Hepatocyte (in vitro differentiated cells): ENCODE data around the gene OSBPL6. TPM values are rescaled to one million over a fixed set of nuclear protein-coding genes. Genes with fewer than 3 reads are reported as not detected.
"Not testable (repeated sequence)": the region's sequence is repeated elsewhere in the genome, so short reads cannot be mapped to it uniquely, and the experiment has no call there.

Experiments
- DNase-seq: peaks from one replicate; pipeline ENCODE4 v3.0.0-alpha.2; 2016; ENCODE audit warnings: low spot score
- H2AFZ ChIP-seq: fragments of 200-600 bp; sonication (generic); 2 replicates; pipeline ENCODE4 v1.6.0; 2016; ENCODE audit warnings: antibody characterized with exemption, mild to moderate bottlenecking
- H3K27ac ChIP-seq: fragments of 200-600 bp; sonication (generic); 2 replicates; pipeline ENCODE4 v1.5.1; 2016; ENCODE audit warnings: mild to moderate bottlenecking
- H3K27me3 ChIP-seq: fragments of 200-600 bp; sonication (generic); 2 replicates; pipeline ENCODE4 v1.6.1; 2016
- H3K36me3 ChIP-seq: fragments of 200-600 bp; sonication (generic); replicated peaks from 2 replicates; pipeline ENCODE4 v1.5.1; 2016; ENCODE audit warnings: low read depth; ENCODE audit not compliant: insufficient read depth
- H3K4me1 ChIP-seq: fragments of 200-600 bp; sonication (generic); 2 replicates; pipeline ENCODE4 v1.5.1; 2016; ENCODE audit warnings: mild to moderate bottlenecking, moderate library complexity; ENCODE audit not compliant: insufficient read depth
- H3K4me2 ChIP-seq: fragments of 200-600 bp; sonication (generic); 2 replicates; pipeline ENCODE4 v1.6.0; 2016
- H3K4me3 ChIP-seq: fragments of 200-600 bp; sonication (generic); 2 replicates; pipeline ENCODE4 v1.5.1; 2016; ENCODE audit warnings: mild to moderate bottlenecking
- H3K79me2 ChIP-seq: fragments of 200-600 bp; sonication (generic); 2 replicates; pipeline ENCODE4 v1.6.0; 2017; ENCODE audit warnings: mild to moderate bottlenecking
- H3K9me2 ChIP-seq: fragments of 200-600 bp; sonication (generic); replicated peaks from 2 replicates; pipeline ENCODE4 v1.6.0; 2017; ENCODE audit warnings: mild to moderate bottlenecking; ENCODE audit not compliant: insufficient read depth
- H3K9me3 ChIP-seq: fragments of 200-600 bp; sonication (generic); 2 replicates; pipeline ENCODE4 v1.5.1; 2016; ENCODE audit warnings: low read depth, mild to moderate bottlenecking
- H4K20me1 ChIP-seq: fragments of 200-600 bp; sonication (generic); 2 replicates; pipeline ENCODE4 v1.6.0; 2016; ENCODE audit warnings: mild to moderate bottlenecking; ENCODE audit not compliant: insufficient read depth, poor library complexity, severe bottlenecking
- EZH2 ChIP-seq: fragments of 200-600 bp; sonication (generic); IDR thresholded peaks from 2 replicates; pipeline ENCODE4 v1.6.1; 2016; ENCODE audit warnings: antibody characterized with exemption, mild to moderate bottlenecking, borderline replicate concordance
- EZH2phosphoT487 ChIP-seq: fragments of 200-600 bp; sonication (generic); IDR thresholded peaks from one replicate; pipeline ENCODE4 v1.6.1; 2018; ENCODE audit warnings: antibody characterized with exemption, mild to moderate bottlenecking, low read depth, moderate library complexity; ENCODE audit not compliant: unreplicated experiment, severe bottlenecking
- WGBS: methylation state at CpG from one replicate; pipeline ENCODE4 v1.1.6; 2016; ENCODE audit warnings: low lambda C conversion rate; ENCODE audit errors: missing lambda C conversion rate; 5-methylcytosine and 5-hydroxymethylcytosine counted together
- polyA plus RNA-seq: library from polyadenylated mRNA; unstranded; fragments of >200 nt; fragmentation: Nextera tagmentation; extraction: Ambion mirVana; gene quantifications from 2 replicates; pipeline ENCODE4 v1.2.1, GENCODE V29; 2016
- total RNA-seq: library from RNA; depleted of rRNA; stranded (reverse); fragments of >200 nt; gene quantifications from 2 replicates; pipeline ENCODE4 v1.2.3, GENCODE V29; 2014
- TF ChIP-seq, protein P1 (sequence below): fragments of 200-600 bp; sonication (generic); IDR thresholded peaks from 2 replicates; pipeline ENCODE4 v1.5.1; 2016; ENCODE audit warnings: antibody characterized with exemption, mild to moderate bottlenecking; ENCODE audit not compliant: poor library complexity

OSBPL6 gene
- total and polyA plus RNA-seq, 2 experiments from 2014 or later, result 2.5 to 3.0 TPM

DNA sequence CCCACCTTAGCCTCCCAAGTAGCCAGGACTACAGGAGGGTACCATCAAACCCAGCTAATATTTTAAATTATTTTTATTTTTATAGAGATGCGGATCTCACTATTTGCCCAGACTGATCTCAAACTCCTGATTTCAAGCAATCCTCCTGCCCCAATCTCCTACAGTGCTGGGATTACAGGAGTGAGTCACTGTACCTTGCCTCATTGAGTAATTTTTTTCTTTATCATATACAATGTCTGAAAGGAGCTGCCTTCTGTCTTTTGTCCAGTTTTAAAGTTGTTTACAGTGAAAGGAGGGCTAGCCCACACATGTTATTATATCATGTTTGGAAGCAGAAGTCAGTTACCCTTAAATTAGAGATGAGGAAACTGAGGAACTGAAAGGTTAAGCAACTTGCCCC, 224.1 kb downstream of the OSBPL6 start:
- no peak overlapping the region for H3K4me2 ChIP-seq

DNA sequence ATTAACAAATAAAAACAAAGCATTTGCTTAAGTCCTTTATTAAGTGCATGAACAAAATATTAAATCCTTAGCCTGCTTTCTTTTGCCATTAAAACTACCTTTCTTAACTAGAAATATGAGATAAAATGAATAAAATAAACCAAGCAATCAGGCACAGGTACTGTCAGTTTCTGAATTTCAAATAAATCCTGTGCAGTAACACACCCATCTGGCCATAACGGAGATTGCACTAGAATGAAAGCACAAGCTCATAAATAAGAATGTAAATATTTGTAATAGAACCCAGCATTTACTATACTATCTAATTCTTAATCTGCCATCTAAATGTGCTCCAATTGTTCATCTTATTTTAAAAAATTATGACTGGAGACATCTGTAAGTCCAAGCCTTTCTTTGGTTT, 224.8 kb downstream of the OSBPL6 start:
- no peak overlapping the region for H3K27ac ChIP-seq
- TF ChIP-seq, protein P1, sequence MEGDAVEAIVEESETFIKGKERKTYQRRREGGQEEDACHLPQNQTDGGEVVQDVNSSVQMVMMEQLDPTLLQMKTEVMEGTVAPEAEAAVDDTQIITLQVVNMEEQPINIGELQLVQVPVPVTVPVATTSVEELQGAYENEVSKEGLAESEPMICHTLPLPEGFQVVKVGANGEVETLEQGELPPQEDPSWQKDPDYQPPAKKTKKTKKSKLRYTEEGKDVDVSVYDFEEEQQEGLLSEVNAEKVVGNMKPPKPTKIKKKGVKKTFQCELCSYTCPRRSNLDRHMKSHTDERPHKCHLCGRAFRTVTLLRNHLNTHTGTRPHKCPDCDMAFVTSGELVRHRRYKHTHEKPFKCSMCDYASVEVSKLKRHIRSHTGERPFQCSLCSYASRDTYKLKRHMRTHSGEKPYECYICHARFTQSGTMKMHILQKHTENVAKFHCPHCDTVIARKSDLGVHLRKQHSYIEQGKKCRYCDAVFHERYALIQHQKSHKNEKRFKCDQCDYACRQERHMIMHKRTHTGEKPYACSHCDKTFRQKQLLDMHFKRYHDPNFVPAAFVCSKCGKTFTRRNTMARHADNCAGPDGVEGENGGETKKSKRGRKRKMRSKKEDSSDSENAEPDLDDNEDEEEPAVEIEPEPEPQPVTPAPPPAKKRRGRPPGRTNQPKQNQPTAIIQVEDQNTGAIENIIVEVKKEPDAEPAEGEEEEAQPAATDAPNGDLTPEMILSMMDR, result peak; percentile 59
- TF ChIP-seq EZH2phosphoT487, result no peak
- WGBS, result 29% methylated on average over 1 of the region's 1 CpG
- H3K79me2 ChIP-seq, result no peaks in the 10 kb centered on the region
- H4K20me1 ChIP-seq, result no peaks in the 10 kb centered on the region
- no peak overlapping the region for H3K4me2 ChIP-seq
- no peak overlapping the region for H2AFZ ChIP-seq
- no peak overlapping the region for H3K4me3 ChIP-seq
- H3K4me1 ChIP-seq, result peaks cover 4% of the 10 kb centered on the region
- peak; percentile 21 for DNase-seq
- no peaks in the 10 kb centered on the region for H3K27me3 ChIP-seq
- H3K9me3 ChIP-seq, result no peaks in the 10 kb centered on the region
- no peaks in the 10 kb centered on the region for H3K9me2 ChIP-seq
- H3K36me3 ChIP-seq, result no peaks in the 10 kb centered on the region

More for the DNA sequence above, 224.1 kb downstream of the OSBPL6 start:
- TF ChIP-seq, protein P1, result no peak
- TF ChIP-seq EZH2phosphoT487, result no peak
- no peak for TF ChIP-seq EZH2
- H4K20me1 ChIP-seq, result no peaks in the 10 kb centered on the region
- H3K9me2 ChIP-seq, result no peaks in the 10 kb centered on the region
- H3K9me3 ChIP-seq, result no peaks in the 10 kb centered on the region
- peaks cover 4% of the 10 kb centered on the region for H3K4me1 ChIP-seq
- no peak for DNase-seq
- H2AFZ ChIP-seq, result no peak overlapping the region
- no peak overlapping the region for H3K27ac ChIP-seq
- no peaks in the 10 kb centered on the region for H3K79me2 ChIP-seq
- H3K36me3 ChIP-seq, result no peaks in the 10 kb centered on the region
- H3K4me3 ChIP-seq, result no peak overlapping the region
- 81% methylated on average over 1 of the region's 1 CpG for WGBS
- no peaks in the 10 kb centered on the region for H3K27me3 ChIP-seq

DNA sequence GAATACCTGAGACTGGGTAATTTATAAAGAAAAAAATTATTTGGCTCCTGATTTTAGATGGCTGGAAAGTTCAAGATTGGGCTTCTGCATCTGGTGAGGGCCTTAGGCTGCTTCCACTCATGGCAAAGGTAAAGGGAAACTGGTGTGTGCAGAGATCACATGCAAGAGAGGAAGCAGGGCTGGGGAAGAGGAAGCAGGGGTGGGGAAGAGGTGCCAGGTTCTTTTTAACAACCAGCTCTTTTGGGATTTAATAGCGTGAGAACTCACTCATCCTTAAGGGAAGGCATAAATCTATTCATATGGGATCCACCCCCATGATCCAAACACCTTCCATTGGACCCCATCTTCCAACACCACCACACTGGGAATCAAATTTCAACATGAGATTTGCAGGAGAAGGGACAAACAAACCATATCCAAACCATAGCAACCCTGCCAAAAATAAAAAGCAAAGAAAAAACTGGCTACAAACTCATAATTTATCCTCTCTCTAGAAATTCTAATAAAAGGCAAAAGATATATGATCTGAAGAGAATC, 226.2 kb downstream of the OSBPL6 start:
- H3K79me2 ChIP-seq, result no peaks in the 10 kb centered on the region
- H3K4me1 ChIP-seq, result no peaks in the 10 kb centered on the region
- H3K36me3 ChIP-seq, result no peaks in the 10 kb centered on the region
- no peak overlapping the region for H3K4me3 ChIP-seq
- TF ChIP-seq, protein P1, result no peak
- TF ChIP-seq EZH2phosphoT487, result no peak
- no peak for DNase-seq
- H3K4me2 ChIP-seq, result no peak overlapping the region
- H2AFZ ChIP-seq, result no peak overlapping the region
- H3K27ac ChIP-seq, result no peak overlapping the region
- H4K20me1 ChIP-seq, result no peaks in the 10 kb centered on the region
- WGBS, result 100% methylated on average over 1 of the region's 1 CpG
- H3K27me3 ChIP-seq, result no peaks in the 10 kb centered on the region
- no peaks in the 10 kb centered on the region for H3K9me3 ChIP-seq
- no peaks in the 10 kb centered on the region for H3K9me2 ChIP-seq

- Histone ChIP-seq H3K79me2 (no peaks in the 10 kb centered on the region), H3K4me1 (no peaks in the 10 kb centered on the region), H3K9me3 (no peaks in the 10 kb centered on the region), H3K4me2 (no peak overlapping the region), H3K27ac (no peak overlapping the region), H3K27me3 (no peaks in the 10 kb centered on the region), H4K20me1 (no peaks in the 10 kb centered on the region), H3K4me3 (no peak overlapping the region), H3K36me3 (no peaks in the 10 kb centered on the region), H2AFZ (no peak overlapping the region), H3K9me2 (no peaks in the 10 kb centered on the region)
- WGBS, result 81% methylated on average over 3 of the region's 3 CpGs
- no peak for DNase-seq
- TF ChIP-seq EZH2 (no peak), EZH2phosphoT487 (no peak)
- TF ChIP-seq, protein P1, result no peak
Observed at GRCh38 chr2:178422097-178422496, 227.8 kb downstream of the OSBPL6 start.

DNA sequence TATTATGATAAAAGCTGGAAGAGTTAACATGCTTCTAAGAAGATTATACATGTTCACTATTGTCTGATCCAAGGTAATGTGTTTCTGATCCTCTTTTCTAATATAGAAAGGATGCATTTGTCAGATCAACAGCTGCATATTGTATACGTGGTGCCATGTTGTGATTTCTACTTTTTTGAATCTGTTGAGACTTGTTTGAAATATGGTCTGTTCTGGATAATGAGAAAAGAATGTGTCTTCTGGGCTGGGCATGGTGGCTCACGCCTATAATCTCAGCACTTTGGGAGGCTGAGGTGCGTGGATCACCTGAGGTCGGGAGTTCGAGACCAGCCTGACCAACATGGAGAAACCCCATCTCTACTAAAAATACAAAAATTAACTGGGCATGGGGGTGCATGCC, 229.4 kb downstream of the OSBPL6 start:
- not testable (repeated sequence) for H2AFZ ChIP-seq, H3K36me3 ChIP-seq, H3K79me2 ChIP-seq, H3K9me2 ChIP-seq, H4K20me1 ChIP-seq, H3K27me3 ChIP-seq, H3K27ac ChIP-seq, DNase-seq, H3K4me1 ChIP-seq, H3K4me3 ChIP-seq, H3K4me2 ChIP-seq, H3K9me3 ChIP-seq
- 97% methylated on average over 5 of the region's 5 CpGs for WGBS
